Loucy (cell line): ENCODE results near the gene RSPH3.

Experiments used
- H2AFZ ChIP-seq: fragments of 200-600 bp; sonication (generic); 2 replicates; pipeline ENCODE4 v1.6.0; 2016; ENCODE audit warnings: antibody characterized with exemption, mild to moderate bottlenecking, low read length, moderate library complexity
- H3F3A ChIP-seq: fragments of 200-600 bp; 2 replicates; pipeline ENCODE4 v1.6.0; 2016; ENCODE audit warnings: antibody characterized with exemption, low read depth, mild to moderate bottlenecking
- H3K27me3 ChIP-seq: fragments of 200-600 bp; sonication (generic); 2 replicates; pipeline ENCODE4 v1.6.1; 2014; ENCODE audit warnings: low read length, mild to moderate bottlenecking; ENCODE audit not compliant: insufficient read depth, poor library complexity, severe bottlenecking
- H3K36me3 ChIP-seq: fragments of 200-600 bp; sonication (generic); 2 replicates; pipeline ENCODE4 v1.6.1; 2016; ENCODE audit warnings: low read length; ENCODE audit not compliant: insufficient read depth
- H3K4me1 ChIP-seq: fragments of 200-600 bp; sonication (generic); 2 replicates; pipeline ENCODE4 v1.5.1; 2014; ENCODE audit warnings: low read length, mild to moderate bottlenecking; ENCODE audit not compliant: insufficient read depth, poor library complexity, severe bottlenecking
- H3K4me2 ChIP-seq: fragments of 200-600 bp; sonication (generic); 2 replicates; pipeline ENCODE4 v1.6.0; 2014; ENCODE audit warnings: antibody characterized with exemption, low read length, low read depth, mild to moderate bottlenecking; ENCODE audit not compliant: poor library complexity, severe bottlenecking
- H3K4me3 ChIP-seq: fragments of 200-600 bp; sonication (generic); 2 replicates; pipeline ENCODE4 v1.5.1; 2014; ENCODE audit warnings: low read length, mild to moderate bottlenecking, mixed read lengths; ENCODE audit not compliant: poor library complexity, severe bottlenecking
- H3K79me2 ChIP-seq: fragments of 200-600 bp; sonication (generic); 2 replicates; pipeline ENCODE4 v1.6.1; 2014; ENCODE audit warnings: low read length; ENCODE audit not compliant: insufficient read depth
- H3K9ac ChIP-seq: fragments of 200-600 bp; sonication (generic); 2 replicates; pipeline ENCODE4 v1.6.0; 2014; ENCODE audit warnings: mild to moderate bottlenecking, low read depth, low read length, moderate library complexity; ENCODE audit not compliant: poor library complexity, severe bottlenecking
- H3K9me2 ChIP-seq: fragments of 200-600 bp; sonication (generic); replicated peaks from 2 replicates; pipeline ENCODE4 v1.6.1; 2016; ENCODE audit warnings: low read depth, low read length, mixed read lengths
- H3K9me3 ChIP-seq: fragments of 200-600 bp; sonication (generic); 2 replicates; pipeline ENCODE4 v1.6.1; 2014; ENCODE audit warnings: mild to moderate bottlenecking, antibody characterized with exemption, low read length, low read depth; ENCODE audit not compliant: insufficient read depth
- H4K20me1 ChIP-seq: fragments of 200-600 bp; sonication (generic); 2 replicates; pipeline ENCODE4 v1.6.0; 2014; ENCODE audit warnings: antibody characterized with exemption, low read length, mild to moderate bottlenecking; ENCODE audit not compliant: insufficient read depth, poor library complexity, severe bottlenecking
- EZH2phosphoT487 ChIP-seq: fragments of 200-600 bp; IDR thresholded peaks from 2 replicates; pipeline ENCODE4 v1.6.1; 2018; ENCODE audit warnings: antibody characterized with exemption, mild to moderate bottlenecking, moderate library complexity, borderline replicate concordance
- TF ChIP-seq, protein P1 (sequence below): fragments of 200-600 bp; sonication (generic); conservative IDR thresholded peaks from 2 replicates; pipeline ENCODE4 v1.5.1; 2014; ENCODE audit warnings: mild to moderate bottlenecking, antibody characterized with exemption, low read length

RSPH3 gene

GRCh38 chr6:158977382-158977781 lies 22.6 kb downstream of the RSPH3 start:
- H3K4me1 ChIP-seq = no peaks in the 10 kb centered on the region
- H3K9me2 ChIP-seq = no peaks in the 10 kb centered on the region
- TF ChIP-seq, protein P1, sequence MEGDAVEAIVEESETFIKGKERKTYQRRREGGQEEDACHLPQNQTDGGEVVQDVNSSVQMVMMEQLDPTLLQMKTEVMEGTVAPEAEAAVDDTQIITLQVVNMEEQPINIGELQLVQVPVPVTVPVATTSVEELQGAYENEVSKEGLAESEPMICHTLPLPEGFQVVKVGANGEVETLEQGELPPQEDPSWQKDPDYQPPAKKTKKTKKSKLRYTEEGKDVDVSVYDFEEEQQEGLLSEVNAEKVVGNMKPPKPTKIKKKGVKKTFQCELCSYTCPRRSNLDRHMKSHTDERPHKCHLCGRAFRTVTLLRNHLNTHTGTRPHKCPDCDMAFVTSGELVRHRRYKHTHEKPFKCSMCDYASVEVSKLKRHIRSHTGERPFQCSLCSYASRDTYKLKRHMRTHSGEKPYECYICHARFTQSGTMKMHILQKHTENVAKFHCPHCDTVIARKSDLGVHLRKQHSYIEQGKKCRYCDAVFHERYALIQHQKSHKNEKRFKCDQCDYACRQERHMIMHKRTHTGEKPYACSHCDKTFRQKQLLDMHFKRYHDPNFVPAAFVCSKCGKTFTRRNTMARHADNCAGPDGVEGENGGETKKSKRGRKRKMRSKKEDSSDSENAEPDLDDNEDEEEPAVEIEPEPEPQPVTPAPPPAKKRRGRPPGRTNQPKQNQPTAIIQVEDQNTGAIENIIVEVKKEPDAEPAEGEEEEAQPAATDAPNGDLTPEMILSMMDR = no peak
- TF ChIP-seq EZH2phosphoT487 = no peak
- H3K4me3 ChIP-seq = no peak overlapping the region
- no peaks in the 10 kb centered on the region for H3F3A ChIP-seq
- H3K9me3 ChIP-seq = no peaks in the 10 kb centered on the region
- no peaks in the 10 kb centered on the region for H3K27me3 ChIP-seq
- no peaks in the 10 kb centered on the region for H3K36me3 ChIP-seq
- H3K4me2 ChIP-seq = no peak overlapping the region
- no peaks in the 10 kb centered on the region for H4K20me1 ChIP-seq
- no peak overlapping the region for H2AFZ ChIP-seq
- H3K79me2 ChIP-seq = no peaks in the 10 kb centered on the region
- H3K9ac ChIP-seq = no peak overlapping the region

DNA sequence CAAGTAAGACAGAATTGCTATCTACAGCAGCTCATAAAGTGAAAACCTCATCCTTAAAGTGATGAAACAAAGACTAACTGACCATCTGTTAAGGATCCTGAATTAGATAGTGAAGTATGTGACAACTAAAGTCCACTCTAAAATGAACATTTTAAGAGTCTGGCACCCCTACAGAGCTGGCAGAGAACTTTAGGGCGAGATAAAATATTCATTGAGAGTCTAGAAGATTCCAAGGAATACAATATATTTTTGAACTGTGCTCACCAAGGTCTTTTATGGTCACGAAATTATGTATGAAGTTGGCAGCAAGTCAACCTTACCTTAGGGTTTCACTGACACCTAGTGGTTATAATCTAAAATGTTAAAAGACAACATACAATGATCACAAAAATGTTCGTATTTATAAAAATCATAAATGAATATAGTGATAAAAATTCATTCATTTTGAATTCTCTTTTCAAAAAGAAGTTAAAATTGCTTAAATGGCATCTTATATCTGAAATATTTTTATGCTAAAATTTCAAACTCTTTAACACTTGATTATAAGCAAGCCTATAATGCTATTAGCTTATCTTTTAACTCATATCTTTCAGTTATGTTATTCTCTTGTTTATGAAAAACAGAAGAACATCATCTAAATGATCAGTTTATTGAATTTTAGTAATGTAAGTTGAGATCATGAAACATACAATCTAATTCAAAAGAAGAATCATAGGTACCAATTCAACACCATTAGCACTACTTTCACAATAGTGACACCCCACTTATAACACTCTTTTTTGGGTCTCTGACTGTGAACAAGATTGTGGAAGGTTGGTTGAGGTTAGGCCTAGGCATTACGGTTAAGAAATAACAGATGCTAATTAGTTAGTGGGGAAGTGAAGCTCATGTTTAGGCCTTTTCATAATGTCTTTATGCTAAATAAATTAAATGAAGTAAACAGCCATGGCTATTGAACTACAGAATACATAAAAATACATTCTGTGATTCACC lies 27.5 kb downstream of the RSPH3 start:
- H3K4me3 ChIP-seq = no peak overlapping the region
- H3F3A ChIP-seq = no peaks in the 10 kb centered on the region
- no peak overlapping the region for H3K4me2 ChIP-seq
- H3K9ac ChIP-seq = no peak overlapping the region
- no peaks in the 10 kb centered on the region for H3K36me3 ChIP-seq
- H3K4me1 ChIP-seq = no peaks in the 10 kb centered on the region
- TF ChIP-seq, protein P1 = peak; percentile 68
- no peak for TF ChIP-seq EZH2phosphoT487
- peaks cover 4% of the 10 kb centered on the region; the same call in 1 of the 2 replicates for H3K9me3 ChIP-seq
- H4K20me1 ChIP-seq = no peaks in the 10 kb centered on the region
- no peaks in the 10 kb centered on the region for H3K27me3 ChIP-seq
- no peaks in the 10 kb centered on the region for H3K79me2 ChIP-seq
- no peaks in the 10 kb centered on the region for H3K9me2 ChIP-seq
- no peak overlapping the region for H2AFZ ChIP-seq

DNA sequence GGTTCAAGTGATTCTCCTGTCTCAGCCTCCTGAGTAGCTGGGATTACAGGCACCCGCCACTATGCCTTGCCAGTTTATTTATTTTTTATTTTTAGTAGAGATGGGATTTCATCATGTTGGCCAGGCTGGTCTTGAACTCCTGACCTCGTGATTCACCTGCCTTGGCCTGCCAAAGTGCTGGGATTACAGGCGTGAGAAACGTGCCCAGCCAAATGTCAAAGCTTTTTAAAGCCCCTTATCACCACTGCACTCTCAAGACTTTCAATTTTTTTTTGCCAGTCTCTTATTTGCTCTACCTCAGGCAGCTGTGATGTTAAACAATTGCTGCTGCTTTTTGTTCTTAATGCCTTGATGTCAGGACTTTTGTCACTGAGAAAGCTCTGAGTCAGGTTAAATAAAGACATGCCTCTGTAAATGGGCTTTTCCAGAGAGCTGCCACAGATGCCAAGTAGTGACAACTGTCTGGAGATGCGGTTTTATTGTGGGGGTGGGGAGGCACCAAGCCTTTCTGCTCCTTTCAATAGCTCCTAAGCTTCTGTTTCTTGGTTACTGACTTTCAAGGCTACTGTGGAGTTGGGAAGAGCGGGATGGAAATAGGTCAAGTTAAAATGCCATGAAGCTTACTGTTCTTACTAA lies 29.2 kb downstream of the RSPH3 start:
- H3K27me3 ChIP-seq = no peaks in the 10 kb centered on the region
- no peak overlapping the region for H3K4me2 ChIP-seq
- no peaks in the 10 kb centered on the region for H3K79me2 ChIP-seq
- no peaks in the 10 kb centered on the region for H3K4me1 ChIP-seq
- no peaks in the 10 kb centered on the region for H3F3A ChIP-seq
- no peak overlapping the region for H3K4me3 ChIP-seq
- TF ChIP-seq, protein P1 = no peak
- no peak for TF ChIP-seq EZH2phosphoT487
- H3K36me3 ChIP-seq = no peaks in the 10 kb centered on the region
- no peaks in the 10 kb centered on the region for H4K20me1 ChIP-seq
- no peak overlapping the region for H2AFZ ChIP-seq
- no peak overlapping the region for H3K9ac ChIP-seq
- H3K9me3 ChIP-seq = peaks cover 4% of the 10 kb centered on the region; the same call in 1 of the 2 replicates
- no peaks in the 10 kb centered on the region for H3K9me2 ChIP-seq
